ENCODE results near the gene SERPINA9.

Gene SERPINA9

DNA sequence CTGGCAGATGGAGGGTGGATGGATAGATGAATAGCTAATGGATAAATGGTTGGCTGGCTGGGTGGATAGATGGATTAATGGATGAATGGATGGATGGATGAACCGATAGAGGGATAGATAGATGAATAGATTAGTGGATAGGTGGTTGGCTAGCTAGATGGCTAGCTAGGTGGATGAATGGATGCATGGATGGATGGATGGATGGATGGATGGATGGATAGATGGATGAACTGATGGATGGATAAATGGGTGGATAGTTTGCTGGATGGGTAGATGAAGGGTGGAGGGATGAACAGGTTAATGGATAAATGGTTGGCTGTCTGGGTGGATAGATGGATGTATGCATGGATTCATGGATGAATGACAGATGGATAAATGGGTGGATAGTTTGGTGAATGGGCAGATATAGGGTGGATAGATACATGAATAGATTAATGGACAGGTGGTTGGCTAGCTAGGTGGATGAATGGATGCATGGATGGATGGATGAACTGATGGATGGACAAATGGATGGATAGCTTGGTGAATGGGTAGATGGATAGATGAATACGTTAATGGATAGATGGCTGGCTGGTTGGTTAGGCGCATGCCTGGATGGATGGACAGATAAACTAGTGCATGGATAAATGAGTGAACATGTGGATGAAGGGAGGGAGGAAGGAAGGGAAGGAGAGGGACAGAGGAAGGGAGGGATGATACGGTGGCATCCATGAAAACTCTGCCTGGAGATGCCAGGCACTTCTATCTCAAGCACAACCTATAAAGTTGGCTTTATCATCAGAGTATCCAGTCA, 8.1 kb downstream of the SERPINA9 start:
- TF ChIP-seq TEAD4 (IDR thresholded peaks at IDR 0.05) (no peak), ZBTB7A (IDR thresholded peaks at IDR 0.05; ENCODE audit: low read depth) (no peak), TCF12 (IDR thresholded peaks at IDR 0.05; ENCODE audit: low read depth) (no peak), NFIC (IDR thresholded peaks at IDR 0.05) (no peak), CEBPB (IDR thresholded peaks at IDR 0.05) (no peak), EP300 (IDR thresholded peaks at IDR 0.05; ENCODE audit: borderline replicate concordance) (no peak), RAD21 (IDR thresholded peaks at IDR 0.05; ENCODE audit: low read depth) (no peak), YY1 (IDR thresholded peaks at IDR 0.05; ENCODE audit: low read depth) (no peak)
- TF ChIP-seq, protein P1, sequence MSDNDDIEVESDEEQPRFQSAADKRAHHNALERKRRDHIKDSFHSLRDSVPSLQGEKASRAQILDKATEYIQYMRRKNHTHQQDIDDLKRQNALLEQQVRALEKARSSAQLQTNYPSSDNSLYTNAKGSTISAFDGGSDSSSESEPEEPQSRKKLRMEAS (IDR thresholded peaks at IDR 0.05): no peak

DNA sequence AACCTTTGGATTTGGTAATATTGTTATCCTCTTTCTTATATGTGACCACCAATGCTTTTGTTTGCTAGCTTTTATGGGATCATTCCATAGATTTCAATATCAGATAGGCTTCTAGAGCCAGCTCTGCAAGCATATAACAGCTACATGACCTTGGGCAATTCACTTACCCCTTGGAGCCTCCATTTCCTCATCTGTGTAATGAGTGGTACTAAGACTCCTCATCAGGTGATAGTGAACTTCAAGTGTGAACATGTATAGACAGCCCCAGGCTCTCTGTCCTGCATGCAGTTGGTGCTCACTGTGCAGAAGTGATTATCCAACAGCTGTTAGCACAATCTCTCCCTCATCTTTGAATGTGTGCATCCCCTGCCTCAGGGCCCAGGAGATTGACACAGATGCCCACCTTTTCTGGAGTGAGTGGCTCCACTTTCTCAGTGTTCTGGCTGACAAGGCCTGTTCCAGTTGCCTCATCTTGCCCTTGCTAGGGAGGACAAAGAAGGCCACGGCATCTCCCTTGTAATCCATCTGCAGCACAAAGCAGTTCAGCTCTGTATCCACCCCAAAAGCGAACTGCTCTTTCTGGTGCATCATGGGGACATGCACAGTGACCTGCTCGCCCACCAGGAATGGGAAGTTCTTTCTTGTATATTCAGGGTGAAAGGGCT, 9.2 kb downstream of the SERPINA9 start:
- TF ChIP-seq TAF1 (IDR thresholded peaks at IDR 0.05; ENCODE audit: low read depth): no peak
- TF ChIP-seq, protein P2, sequence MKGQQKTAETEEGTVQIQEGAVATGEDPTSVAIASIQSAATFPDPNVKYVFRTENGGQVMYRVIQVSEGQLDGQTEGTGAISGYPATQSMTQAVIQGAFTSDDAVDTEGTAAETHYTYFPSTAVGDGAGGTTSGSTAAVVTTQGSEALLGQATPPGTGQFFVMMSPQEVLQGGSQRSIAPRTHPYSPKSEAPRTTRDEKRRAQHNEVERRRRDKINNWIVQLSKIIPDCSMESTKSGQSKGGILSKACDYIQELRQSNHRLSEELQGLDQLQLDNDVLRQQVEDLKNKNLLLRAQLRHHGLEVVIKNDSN (IDR thresholded peaks at IDR 0.05): no peak
- TF ChIP-seq, protein P1 (IDR thresholded peaks at IDR 0.05): no peak
- TF ChIP-seq FOXM1 (IDR thresholded peaks at IDR 0.05; ENCODE audit: borderline replicate concordance, low read depth): no peak
- no peak for TF ChIP-seq TCF12 (IDR thresholded peaks at IDR 0.05; ENCODE audit: low read depth)
- no peak for TF ChIP-seq CEBPB (IDR thresholded peaks at IDR 0.05)
- no peak for TF ChIP-seq YY1 (IDR thresholded peaks at IDR 0.05; ENCODE audit: low read depth)
- no peak for TF ChIP-seq NFIC (IDR thresholded peaks at IDR 0.05)
- TF ChIP-seq TEAD4 (IDR thresholded peaks at IDR 0.05): no peak
- TF ChIP-seq, protein P3, sequence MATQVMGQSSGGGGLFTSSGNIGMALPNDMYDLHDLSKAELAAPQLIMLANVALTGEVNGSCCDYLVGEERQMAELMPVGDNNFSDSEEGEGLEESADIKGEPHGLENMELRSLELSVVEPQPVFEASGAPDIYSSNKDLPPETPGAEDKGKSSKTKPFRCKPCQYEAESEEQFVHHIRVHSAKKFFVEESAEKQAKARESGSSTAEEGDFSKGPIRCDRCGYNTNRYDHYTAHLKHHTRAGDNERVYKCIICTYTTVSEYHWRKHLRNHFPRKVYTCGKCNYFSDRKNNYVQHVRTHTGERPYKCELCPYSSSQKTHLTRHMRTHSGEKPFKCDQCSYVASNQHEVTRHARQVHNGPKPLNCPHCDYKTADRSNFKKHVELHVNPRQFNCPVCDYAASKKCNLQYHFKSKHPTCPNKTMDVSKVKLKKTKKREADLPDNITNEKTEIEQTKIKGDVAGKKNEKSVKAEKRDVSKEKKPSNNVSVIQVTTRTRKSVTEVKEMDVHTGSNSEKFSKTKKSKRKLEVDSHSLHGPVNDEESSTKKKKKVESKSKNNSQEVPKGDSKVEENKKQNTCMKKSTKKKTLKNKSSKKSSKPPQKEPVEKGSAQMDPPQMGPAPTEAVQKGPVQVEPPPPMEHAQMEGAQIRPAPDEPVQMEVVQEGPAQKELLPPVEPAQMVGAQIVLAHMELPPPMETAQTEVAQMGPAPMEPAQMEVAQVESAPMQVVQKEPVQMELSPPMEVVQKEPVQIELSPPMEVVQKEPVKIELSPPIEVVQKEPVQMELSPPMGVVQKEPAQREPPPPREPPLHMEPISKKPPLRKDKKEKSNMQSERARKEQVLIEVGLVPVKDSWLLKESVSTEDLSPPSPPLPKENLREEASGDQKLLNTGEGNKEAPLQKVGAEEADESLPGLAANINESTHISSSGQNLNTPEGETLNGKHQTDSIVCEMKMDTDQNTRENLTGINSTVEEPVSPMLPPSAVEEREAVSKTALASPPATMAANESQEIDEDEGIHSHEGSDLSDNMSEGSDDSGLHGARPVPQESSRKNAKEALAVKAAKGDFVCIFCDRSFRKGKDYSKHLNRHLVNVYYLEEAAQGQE (IDR thresholded peaks at IDR 0.05; ENCODE audit: low read depth): no peak
- TF ChIP-seq RAD21 (IDR thresholded peaks at IDR 0.05; ENCODE audit: low read depth): no peak

DNA sequence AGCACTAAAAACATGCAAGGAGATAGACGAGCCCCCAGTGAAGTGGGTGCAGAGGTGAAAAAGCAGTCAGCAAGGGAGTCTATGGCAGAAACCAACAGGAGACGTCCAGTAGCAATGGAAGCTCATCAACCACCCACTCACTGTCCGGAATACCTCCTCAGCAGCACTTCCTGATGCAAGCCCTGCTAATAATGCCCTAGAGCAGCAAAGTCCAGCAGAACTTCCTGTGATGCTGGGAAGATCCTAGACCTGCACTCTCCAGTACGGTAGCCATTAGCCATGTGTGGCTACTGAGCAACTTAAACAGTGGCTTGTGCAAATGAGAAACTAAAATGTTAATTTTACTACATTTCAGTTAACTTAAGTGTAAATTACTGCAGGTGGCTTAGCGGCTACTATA, 11.0 kb downstream of the SERPINA9 start:
- TF ChIP-seq ZBTB7A (IDR thresholded peaks at IDR 0.05; ENCODE audit: low read depth) (no peak), TEAD4 (IDR thresholded peaks at IDR 0.05) (no peak), YY1 (IDR thresholded peaks at IDR 0.05; ENCODE audit: low read depth) (no peak), NFIC (IDR thresholded peaks at IDR 0.05) (no peak), RAD21 (IDR thresholded peaks at IDR 0.05; ENCODE audit: low read depth) (no peak), FOXM1 (IDR thresholded peaks at IDR 0.05; ENCODE audit: borderline replicate concordance, low read depth) (no peak), EP300 (IDR thresholded peaks at IDR 0.05; ENCODE audit: borderline replicate concordance) (no peak), TCF12 (IDR thresholded peaks at IDR 0.05; ENCODE audit: low read depth) (no peak)
- TF ChIP-seq, protein P2 (IDR thresholded peaks at IDR 0.05): no peak

DNA sequence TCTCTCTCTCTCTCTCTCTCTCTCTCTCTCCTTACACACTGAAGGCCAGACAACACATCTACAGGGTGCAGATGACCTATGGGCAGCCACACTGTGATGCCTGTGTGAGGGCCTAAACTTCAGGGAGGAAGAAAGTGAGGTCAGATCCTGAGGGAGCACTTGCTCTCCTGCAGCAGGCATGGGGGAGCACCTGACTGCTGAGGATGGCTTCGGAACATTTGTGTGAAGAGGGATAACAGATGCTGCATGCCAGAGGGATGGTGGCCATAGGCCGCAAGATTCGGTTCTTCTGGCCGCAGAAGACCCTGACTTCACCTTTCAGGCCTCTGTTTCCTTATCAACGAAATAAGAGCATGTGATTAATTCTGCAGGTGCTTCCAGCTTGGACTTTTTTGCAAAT, 11.7 kb downstream of the SERPINA9 start:
- no peak for TF ChIP-seq ZBTB7A (IDR thresholded peaks at IDR 0.05; ENCODE audit: low read depth)
- TF ChIP-seq, protein P1 (IDR thresholded peaks at IDR 0.05): no peak
- no peak for TF ChIP-seq RAD21 (IDR thresholded peaks at IDR 0.05; ENCODE audit: low read depth)
- TF ChIP-seq CEBPB (IDR thresholded peaks at IDR 0.05): no peak
- no peak for TF ChIP-seq EP300 (IDR thresholded peaks at IDR 0.05; ENCODE audit: borderline replicate concordance)
- TF ChIP-seq YY1 (IDR thresholded peaks at IDR 0.05; ENCODE audit: low read depth): no peak
- TF ChIP-seq TEAD4 (IDR thresholded peaks at IDR 0.05): no peak

DNA sequence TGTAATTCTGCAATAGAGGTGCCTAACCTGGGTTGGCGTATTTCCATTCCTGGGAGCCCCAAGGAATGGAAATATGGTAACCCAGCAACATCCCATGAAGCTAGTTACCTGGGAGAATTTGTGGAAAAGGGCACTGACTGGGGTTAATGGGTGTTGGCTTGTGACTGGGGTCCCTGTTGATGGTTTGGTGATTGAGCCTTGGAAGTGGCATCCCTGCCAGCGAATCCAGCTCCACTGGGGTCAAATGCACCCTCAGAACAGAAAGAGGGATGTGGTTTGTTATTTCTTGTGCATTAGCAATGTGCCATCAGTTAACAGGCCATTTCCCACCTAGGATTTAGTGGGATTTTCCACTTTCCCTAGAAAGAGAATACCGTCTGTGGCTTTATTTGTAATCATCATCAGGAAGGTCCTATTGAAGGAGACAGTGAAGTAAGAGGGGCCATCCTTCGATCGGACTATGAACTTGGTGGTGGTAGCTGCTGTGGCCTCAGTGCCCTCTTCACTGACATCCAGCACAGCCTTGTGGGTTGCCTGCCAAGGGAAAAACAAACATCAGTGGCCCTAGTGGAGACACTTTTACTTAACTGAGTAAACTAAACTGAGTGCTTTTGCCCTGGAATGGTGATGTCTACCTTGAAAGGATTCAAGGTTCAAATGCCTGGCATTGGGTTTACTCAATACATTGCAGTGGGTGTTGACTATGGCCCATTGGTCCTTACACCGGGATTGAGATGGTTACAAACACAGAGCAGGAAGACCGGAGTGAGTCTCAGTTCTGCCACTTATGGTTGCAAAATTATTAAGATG, 13.0 kb downstream of the SERPINA9 start:
- TF ChIP-seq TEAD4 (IDR thresholded peaks at IDR 0.05): no peak
- TF ChIP-seq TAF1 (IDR thresholded peaks at IDR 0.05; ENCODE audit: low read depth): no peak
- no peak for TF ChIP-seq RAD21 (IDR thresholded peaks at IDR 0.05; ENCODE audit: low read depth)
- no peak for TF ChIP-seq EP300 (IDR thresholded peaks at IDR 0.05; ENCODE audit: borderline replicate concordance)
- no peak for TF ChIP-seq ZBTB7A (IDR thresholded peaks at IDR 0.05; ENCODE audit: low read depth)
- TF ChIP-seq, protein P1 (IDR thresholded peaks at IDR 0.05): no peak
- TF ChIP-seq, protein P2 (IDR thresholded peaks at IDR 0.05): no peak
- no peak for TF ChIP-seq NFIC (IDR thresholded peaks at IDR 0.05)
- TF ChIP-seq CREB1 (IDR thresholded peaks at IDR 0.05; ENCODE audit: low read depth): no peak
- TF ChIP-seq CEBPB (IDR thresholded peaks at IDR 0.05): no peak
- no peak for TF ChIP-seq YY1 (IDR thresholded peaks at IDR 0.05; ENCODE audit: low read depth)
- TF ChIP-seq, protein P3 (IDR thresholded peaks at IDR 0.05; ENCODE audit: low read depth): no peak
- no peak for TF ChIP-seq TCF12 (IDR thresholded peaks at IDR 0.05; ENCODE audit: low read depth)

Measured in Ishikawa (cell line).